H1 (cell line): ENCODE data around the gene E2F3. TPM values are rescaled to one million over a fixed set of nuclear protein-coding genes. Genes with fewer than 3 reads are reported as not detected.

Experiments used
- BACH1 ChIP-seq: IDR thresholded peaks from 2 replicates; pipeline ENCODE4 v1.6.1; 2012; ENCODE audit warnings: low read length, improper control_type of control experiment
- CBX8 ChIP-seq: fragments of 300-800, 300-1000 bp; sonication (generic); IDR thresholded peaks from 2 replicates; pipeline ENCODE4 v1.7.1; 2016; ENCODE audit warnings: low read depth, low read length, borderline replicate concordance
- JUN ChIP-seq: IDR thresholded peaks from 2 replicates; pipeline ENCODE4 v1.6.1; 2011; ENCODE audit warnings: low read depth, mild to moderate bottlenecking, improper control_type of control experiment, low read length
- PHF8 ChIP-seq: fragments of 200-600 bp; sonication (generic); conservative IDR thresholded peaks from 2 replicates; pipeline ENCODE4 v1.7.1; 2012; ENCODE audit warnings: low read depth, mild to moderate bottlenecking, inconsistent platforms, low read length, moderate library complexity
- SIN3A ChIP-seq, 2 experiments: IDR thresholded peaks in 1 of 2; conservative IDR thresholded peaks in 1 of 2; 2 replicates each; pipeline ENCODE4 v1.6.1; 2011 to 2012; ENCODE audit warnings: low read length in 2 of 2, improper control_type of control experiment in 1 of 2, low read depth in 1 of 2, mild to moderate bottlenecking in 1 of 2
- polyA plus RNA-seq, 7 experiments: library from polyadenylated mRNA; depleted of rRNA in 3 of 7; stranded (reverse) in 5 of 7; unstranded in 2 of 7; fragments of >200 nt in 5 of 7; fragments of 200-250 nt in 2 of 7; gene quantifications; 1 replicate in 5 of 7; 2 replicates in 1 of 7; 4 replicates in 1 of 7; pipeline versions ENCODE4 v1.2.1 to v1.2.3, GENCODE V29; 2011 to 2013; ENCODE audit warnings: missing spikeins in 2 of 7, mixed read lengths in 2 of 7
- total RNA-seq: library from RNA; stranded (reverse); fragmentation: NEBNext Ultra II Directional; extraction: Animal tissue kit (Norgen Biotek cat#: 25700); gene quantifications from 2 replicates; pipeline ENCODE4 v1.2.1, GENCODE V29; 2021

E2F3 gene
- total and polyA plus RNA-seq, 2 of the 8 experiments (the other 6 are each of a cell fraction or from before 2014, with no cell fraction given): 14.9 to 42.2 TPM

DNA sequence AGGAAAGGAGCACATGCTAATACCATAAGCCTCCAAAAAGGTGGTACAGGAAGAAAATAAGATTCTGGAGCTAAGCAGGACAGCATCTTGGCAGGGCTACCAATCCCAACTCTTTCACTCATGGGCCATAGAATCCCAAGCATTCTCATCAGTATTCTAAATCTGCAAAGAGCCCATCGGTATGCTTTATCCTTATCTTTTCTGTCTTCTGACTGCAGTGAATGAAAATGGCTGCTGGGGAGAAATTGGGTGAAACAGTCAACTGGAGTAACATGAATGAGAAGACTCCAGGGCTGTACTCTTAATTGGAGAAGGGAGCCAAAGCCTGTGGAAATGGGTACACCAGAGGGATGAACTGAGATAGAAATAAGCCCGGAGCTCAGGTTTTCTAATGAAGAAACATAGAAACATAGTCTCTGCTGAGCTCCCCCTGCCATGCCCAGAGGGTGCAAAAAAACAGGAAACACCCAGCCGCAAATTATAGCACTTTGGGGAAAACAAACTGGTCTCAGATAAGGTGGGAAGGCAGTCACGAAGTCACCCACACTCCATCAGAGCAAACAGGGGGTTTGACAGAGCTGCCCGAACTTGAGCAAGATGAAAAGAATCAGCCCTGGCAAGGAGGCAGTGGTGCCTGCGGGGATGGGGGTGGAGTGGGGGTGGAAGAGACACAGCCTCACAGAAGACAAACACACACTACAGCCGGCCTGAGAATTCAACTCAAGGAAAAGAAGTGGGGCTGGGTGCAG lies 35.4 kb upstream of the E2F3 start (continued):
- TF ChIP-seq PHF8 (no peak), JUN (no peak), SIN3A (conservative IDR thresholded peaks at IDR 0.05 in 1 of 2, IDR thresholded peaks at IDR 0.05 in 1 of 2; ENCODE audit: low read depth in 1 of 2, low read length in 2 of 2) (no peak), BACH1 (no peak), CBX8 (no peak)
